CD1c-positive myeloid dendritic cell (primary cell): ENCODE data around the gene GSTCD.
"Not testable (repeated sequence)": the region's sequence is repeated elsewhere in the genome, so short reads cannot be mapped to it uniquely, and the experiment has no call there.

Experiments used
- DNase-seq: peaks from one replicate; pipeline ENCODE4 v3.0.0-alpha.2; 2016; ENCODE audit errors: extremely low spot score

Gene GSTCD

DNA sequence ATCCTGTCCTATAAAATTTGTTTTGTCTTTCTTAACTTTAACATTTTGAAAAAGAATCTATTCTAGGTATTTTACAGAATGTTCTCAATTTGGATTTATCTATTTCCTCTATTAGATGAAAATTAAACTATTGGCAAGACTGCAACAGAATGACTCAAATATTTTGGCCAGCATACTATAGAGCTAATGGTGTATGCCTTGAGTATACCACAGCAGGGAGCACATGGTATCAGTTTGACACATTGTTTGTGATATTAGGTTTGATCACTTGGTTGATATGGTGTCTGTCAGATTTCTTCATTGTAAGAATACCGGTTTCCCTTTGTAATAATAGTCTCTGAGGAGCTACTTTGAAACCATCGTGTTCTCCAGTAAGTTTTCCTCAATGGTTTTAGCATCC lies 98.9 kb downstream of the GSTCD start:
- no peak for DNase-seq

DNA sequence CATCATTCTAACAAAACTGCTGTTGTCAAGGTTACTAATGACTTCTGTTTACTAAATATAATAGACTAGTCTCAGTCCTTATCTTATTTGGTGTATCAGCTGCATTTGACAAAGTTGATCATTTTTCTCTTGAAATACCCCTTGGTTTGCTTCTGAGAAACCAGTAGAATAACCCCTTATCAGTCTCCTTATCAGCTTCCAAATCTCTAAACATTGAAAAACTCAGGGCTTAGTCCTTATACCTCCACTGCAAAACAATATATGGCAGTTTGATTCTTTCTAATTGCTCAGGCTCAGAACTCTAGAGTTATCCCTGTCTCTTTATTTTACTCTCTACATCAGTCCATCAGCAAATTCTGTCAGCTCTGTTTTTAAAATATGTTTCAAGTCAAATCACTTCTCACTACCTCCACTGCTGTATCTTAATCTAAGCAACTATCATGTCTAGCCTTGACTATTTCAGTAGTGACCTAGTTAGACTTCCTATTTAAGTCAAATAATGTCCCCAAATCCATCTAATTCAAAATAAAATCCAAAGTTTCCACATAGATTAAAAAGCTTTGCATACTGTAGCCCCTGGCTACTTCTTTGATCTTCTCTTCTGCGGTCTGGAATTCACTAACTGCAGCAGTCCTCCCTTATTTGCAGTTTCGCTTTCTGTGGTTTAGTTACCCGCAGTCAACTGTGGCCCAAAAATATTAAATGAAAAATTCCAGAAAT lies 99.6 kb downstream of the GSTCD start:
- DNase-seq: no peak

DNA sequence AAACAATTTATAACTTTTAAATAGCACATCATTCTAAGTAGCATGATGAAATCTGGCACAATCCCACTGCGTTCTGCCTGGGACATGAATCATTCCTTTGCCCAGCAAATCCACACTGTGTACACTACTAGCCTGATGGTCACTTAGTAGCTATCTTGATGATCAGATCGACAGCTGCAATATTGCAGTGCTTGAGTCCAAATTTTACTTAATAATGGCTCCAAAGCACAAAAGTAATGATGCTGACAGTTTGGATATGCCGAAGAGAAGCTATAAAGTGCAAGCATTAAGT lies 100.1 kb downstream of the GSTCD start:
- DNase-seq: no peak

DNA sequence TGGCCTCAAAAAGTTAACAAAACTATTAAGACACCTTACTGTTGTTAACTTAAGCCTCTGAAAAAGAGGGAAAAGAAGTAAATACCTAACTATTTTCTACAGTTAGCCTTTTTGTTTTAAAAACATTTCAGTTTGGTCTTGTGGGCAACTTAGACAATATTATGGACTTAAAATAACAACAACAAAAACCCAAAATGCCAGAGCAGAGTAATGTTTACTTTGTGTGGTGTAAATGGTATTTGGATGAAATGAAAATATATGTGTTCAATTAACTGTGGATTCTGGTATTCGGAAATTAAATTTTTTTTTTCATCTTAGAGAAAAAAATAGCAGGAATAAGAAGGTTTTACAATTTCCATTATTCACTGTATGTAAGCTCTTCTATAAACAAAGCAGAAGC lies 107.1 kb downstream of the GSTCD start:
- DNase-seq: no peak

DNA sequence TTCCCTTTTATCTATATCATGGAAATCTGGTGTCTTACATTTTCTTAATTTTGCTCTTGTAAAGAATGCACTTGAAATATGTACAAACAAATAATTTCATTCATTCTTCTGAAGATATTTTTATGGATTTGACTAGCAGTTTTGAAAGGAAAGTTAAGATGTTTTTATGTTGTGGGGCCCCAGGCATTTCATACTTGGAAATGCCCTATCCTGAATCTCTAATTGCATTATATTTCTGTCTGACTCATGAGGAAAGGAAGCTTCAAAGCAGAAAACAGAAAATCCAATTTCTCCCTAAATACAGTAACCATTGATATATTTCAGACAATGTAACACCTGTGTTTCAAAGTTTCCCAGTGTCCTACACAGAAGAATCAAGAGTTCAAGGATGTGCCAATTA lies 113.5 kb downstream of the GSTCD start:
- DNase-seq: no peak

DNA sequence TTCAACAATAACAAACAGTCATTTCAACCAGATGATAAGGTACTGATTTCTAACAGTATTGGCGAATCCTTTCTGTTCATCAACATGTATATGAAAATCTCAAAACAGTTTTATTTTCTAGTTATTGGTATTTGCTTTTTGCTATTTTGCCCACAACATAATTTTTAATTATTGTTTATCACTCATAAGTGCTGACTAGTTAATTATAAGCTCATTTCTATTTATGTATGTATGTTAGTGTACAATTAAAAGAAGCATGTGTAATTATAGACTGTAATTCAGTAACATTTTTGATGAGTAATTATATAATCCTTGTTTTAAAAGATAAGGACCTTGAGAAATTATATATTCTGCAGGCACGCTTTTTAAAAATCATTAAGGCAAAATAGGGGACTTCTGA lies 119.5 kb downstream of the GSTCD start:
- no peak for DNase-seq

DNA sequence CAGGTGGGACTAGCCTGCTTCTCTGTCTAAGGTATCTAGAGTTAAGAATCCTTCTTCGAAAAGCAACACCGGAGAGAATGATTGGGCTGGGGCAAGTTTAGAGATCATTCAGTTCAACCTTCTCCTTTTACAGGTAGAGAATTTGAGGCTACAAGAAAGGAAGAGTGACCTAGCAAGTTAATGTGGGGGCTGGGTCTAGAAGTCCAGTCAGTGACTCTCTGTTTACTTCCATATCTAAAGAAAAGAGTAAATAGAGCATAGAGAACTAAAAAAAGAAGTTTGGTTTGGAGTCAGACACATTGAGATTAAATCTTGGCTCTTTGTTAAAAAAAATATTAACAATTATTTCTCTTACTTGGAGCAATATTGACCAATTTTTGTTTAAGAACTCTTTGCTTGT lies 122.6 kb downstream of the GSTCD start:
- DNase-seq: no peak

DNA sequence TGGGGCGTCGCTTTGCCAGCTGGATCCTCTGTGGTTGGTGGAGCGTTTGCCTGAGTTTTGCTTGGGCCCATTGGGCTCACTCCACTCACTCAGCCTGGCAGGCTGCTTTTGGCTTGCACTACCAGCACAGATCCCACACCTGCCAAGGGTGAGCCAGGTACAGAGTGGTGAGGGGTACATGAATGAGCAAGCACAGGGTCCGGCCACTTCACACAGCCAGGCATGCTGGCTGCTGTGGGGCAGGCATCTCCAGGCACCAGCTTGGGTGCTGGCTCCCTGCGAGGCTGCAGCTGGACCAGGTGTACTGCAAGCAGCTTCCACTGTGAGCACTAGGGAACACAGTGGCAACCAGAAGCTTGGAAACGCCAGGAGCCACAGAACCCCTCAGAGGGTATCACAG lies 126.6 kb downstream of the GSTCD start:
- no peak for DNase-seq

DNA sequence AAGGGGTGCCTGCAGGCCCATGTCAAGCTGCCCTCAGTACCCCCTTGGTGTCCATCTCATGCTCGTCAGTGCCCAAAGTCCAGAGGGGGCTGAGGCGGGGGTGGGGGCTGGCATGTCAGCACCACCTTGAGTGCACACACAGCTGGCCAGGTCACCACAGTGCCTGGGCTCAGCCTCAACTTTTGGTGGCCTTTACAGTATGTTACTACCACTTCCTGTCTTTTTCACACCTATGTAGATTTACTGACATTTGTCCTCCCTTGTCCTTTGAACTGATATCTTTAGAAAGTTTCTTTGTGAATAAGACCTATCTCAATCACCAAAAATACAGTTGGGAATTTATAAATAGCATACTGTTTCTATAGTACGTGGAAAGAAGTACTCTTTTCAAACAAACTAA lies 128.0 kb downstream of the GSTCD start:
- no peak for DNase-seq

DNA sequence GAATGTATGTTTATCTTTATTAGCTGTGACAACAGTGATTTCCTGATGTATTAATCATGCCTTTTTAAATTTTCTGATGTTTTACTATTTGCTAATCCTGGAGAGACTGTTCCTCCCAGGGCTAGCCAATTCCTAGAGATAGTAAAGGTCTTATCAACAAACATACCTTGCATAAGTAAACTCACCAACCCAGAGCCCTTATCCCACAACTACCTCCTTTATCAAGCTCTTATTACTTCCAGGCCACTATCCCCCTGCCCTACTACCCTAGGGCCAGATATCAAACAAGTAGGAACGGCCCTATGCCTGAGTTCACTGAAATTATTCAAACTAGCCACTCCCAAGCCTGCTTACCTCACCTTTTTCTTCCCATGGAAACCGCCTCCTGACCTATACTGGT lies 128.5 kb downstream of the GSTCD start:
- DNase-seq: no peak

DNA sequence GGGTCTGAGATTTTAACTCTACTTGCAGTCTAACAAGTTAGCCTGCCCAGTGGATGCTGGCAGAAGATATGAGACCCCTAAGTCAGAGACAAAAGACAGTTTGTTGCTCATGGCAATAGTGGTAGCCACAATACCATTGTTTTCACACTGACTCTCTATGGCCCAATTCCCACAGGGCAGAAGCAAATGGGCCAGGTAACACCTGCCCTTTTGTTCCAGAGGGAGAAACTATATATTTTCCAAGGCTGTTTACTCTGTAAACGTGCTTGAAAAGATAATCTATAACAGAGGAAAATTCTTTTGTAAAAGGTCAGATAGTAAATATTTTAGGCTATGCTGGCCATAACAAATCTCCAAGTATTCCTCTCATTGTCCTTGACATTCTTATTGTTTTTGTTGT lies 129.5 kb downstream of the GSTCD start:
- DNase-seq: no peak

DNA sequence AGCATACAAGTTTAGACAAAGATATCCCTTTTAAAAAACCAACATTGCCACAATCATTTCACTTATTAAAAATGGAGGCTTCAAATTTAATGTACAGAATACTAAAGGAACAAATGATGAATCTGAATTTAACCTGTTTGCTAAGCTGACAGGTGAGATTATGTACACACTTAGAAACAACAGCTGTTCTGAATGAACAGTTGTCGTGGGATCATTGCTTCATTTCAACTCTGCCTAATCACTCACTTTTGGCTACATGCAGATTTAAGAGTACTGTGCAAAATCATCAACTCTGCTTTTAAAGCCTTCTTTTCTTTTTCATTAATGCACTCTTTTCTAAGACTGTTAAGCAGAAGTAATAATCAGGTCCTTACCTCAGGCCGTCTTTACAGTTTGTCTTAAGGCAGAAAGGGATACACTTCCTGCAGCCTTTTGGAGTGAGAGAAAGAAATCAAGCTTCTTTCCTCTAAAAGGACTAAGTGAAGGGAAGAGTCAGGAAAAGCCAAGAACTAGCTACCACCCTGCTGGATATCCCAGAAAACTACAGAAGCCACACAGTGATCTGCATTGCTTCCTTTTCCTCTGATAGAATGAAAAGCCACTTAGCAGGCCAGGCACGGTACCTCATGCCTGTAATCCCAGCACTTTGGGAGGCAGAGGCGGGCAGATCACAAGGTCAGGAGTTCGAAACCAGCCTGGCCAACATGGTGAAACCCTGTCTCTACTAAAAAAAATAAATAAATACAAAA lies 132.0 kb downstream of the GSTCD start:
- DNase-seq: no peak

DNA sequence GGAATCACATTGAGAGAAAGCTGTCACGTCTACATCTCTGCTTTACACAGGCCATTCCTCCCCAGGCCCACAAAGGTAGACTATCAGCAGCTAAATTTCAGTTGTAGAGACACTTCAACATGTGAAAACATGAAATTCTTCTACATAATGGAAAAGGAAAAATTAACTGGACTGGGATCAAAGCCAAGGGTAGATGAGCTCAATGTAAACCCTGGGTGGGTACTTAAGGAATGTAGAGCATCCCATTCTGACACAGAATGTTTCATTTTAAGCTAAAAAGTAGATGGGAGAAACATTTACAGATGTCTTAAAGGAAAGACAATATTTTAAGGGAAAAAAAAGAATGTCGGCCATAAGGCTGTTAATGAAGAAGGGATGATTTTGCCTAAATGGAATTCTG lies 135.4 kb downstream of the GSTCD start:
- no peak for DNase-seq

DNA sequence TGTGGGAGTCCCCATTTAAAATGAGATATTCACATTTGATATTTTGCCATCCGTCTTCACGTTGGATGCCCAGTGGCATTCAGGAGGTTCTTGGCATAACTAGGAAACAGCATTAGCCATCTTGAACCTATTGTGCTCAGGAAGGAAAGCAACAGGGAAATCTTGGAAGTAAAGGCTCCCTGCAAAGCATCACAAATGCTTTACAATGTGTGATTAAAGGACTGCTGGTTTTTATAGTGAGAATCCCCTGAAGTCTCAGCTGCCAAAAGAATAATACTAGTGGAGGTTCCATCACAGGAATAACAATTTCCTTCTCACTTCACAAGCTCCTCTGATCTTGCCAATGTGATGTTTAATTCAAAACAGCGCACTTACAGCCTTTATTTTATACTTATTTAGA lies 137.0 kb downstream of the GSTCD start:
- no peak for DNase-seq

DNA sequence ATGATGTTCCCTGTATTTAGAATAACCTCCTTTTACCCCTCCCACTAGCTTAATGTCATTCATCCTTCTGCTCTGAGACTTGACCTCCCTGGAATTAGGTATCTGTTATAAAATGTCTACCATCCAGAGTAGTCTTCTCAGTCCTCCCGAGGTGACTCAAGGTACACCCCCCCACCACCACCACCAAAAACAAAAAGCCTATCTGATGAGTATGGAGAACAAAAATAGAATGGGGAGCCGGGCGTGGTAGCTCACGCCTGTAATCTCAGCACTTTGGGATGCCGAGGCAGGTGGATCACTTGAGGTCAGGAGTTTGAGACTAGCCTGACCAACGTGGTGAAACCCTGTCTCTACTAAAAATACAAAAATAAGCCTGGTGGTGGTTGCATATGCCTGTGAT lies 139.8 kb downstream of the GSTCD start:
- DNase-seq: not testable (repeated sequence)

DNA sequence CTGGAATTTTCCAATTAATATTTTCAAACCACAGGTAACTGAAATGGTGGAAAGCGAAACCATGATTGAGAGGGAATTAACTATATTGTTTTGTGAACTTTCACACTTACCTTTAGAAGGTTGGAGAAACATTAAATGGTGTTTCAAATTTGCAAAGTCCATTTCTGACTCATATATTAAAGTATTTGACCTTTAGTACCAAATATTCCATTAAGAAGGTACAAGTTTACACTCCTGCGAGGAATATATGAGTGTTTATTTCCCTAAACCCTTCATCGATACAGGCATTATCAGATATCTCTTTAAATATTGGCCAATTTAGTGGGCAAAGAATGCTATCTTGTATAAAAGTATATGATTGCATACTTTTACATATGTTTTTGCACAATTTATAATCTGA lies 142.6 kb downstream of the GSTCD start:
- DNase-seq: no peak

DNA sequence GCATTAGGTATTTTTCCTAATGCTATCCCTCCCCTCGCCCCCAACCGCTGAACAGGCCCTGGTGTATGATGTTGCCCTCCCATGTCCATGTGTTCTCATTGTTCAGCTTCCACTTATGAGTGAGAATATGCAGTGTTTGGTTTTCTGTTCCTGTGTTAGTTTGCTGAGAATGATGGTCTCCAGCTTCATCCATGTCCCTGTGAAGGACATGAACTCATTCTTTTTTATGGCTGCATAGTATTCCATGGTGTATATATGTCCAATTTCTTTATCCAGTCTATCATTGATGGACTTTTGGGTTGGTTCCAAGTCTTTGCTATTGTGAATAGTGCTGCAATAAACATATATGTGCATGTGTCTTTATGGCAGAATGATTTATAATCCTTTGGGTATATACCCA lies 143.6 kb downstream of the GSTCD start:
- DNase-seq: not testable (repeated sequence)

DNA sequence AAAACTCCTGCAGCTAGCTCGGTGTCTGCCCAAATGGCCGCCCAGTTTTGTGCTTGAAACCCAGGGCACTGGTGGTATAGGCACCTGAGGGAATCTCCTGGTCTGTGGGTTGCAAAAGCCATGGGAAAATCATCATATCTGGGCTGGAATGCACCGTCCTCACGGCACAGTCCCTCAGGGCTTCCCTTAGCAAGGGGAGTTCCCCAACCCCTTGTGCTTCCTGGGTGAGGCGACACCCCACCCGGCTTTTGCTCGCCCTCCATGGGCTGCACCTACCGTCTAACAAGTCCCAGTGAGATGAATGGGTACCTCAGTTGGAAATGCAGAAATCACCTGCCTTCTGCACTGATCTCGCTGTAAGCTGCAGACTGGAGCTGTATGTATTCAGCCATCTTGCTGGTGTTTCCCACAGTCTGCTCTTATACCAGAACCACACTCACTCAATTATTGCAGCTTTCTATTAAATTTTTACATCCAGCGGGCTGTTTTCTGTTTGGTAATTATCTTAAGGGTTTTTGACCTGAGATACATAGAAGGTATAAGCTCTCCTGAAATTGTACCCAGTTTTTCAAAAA lies 150.0 kb downstream of the GSTCD start:
- no peak for DNase-seq

DNA sequence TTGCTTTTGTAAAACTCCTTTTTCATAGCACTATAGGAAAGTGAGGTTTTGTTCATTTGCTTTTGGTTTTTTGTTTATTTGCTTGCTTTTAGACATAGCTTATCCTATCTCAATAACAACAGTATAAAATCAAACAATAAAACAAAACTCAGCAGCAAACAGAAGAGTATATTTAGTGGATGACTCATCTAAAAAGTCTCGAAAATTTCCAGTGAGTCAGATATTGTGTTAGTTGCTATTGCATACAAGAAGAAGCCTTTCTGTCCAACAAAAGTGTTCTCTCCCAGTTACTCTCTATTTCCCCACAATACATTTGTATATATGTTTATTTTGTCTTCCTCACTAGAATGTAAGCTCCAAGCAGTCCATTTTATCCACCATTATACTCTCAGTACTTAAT lies 150.6 kb downstream of the GSTCD start:
- no peak for DNase-seq

DNA sequence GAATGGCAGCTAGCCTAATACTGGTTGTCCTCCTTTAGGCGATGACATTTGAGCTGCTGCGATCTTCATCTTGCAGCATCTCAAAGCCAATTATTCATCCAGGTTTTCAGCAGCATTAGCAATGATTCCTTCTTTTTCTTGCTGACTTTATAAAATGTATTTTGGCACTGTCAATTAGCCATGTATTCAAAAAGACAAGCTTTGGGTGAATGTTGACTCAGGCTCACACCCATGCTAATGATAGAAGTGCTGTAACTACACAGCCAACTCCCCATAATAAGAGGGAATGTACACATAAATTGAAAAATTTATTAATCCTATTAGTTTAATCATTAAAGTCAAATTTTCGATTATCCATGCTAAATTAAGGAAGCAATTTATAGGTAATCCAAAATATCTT lies 162.4 kb downstream of the GSTCD start:
- DNase-seq: no peak

DNA sequence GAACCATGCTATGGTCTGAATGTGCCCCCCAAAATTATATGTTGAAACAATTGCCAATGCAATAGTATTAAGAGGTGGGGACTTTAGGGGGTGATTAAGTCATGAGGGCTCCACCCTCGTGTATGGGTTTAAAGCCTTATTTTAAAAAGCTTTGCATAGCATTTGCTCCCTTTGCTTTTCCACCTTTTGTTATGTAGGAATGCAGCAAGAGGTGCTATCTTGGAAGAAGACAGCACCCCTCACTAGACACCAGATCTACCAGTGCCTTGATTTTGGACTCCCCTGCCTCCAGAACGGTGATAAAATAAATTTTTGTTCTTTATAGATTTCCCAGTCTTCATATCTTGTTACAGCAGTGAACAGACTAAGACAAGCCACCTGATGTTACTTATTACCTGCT lies 163.4 kb downstream of the GSTCD start:
- DNase-seq: no peak

DNA sequence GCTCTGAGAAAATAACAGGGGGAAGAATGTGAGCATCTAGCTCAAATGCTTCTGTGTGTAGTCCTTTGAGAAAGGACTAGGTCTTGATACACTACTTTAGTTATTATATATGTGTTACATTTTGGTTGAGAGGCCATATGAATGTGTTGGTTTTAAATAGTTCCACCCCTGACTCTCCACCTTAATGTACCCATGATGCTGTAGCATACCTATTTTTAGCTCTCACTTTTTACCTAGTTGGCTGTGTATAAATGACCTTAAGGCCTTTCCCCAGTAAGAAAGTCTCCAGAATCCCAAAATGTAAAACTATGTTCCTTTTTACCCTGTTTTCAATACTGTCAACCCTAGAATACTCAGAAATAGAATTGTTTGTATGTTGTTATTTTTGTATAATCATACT lies 166.6 kb downstream of the GSTCD start:
- DNase-seq: no peak

DNA sequence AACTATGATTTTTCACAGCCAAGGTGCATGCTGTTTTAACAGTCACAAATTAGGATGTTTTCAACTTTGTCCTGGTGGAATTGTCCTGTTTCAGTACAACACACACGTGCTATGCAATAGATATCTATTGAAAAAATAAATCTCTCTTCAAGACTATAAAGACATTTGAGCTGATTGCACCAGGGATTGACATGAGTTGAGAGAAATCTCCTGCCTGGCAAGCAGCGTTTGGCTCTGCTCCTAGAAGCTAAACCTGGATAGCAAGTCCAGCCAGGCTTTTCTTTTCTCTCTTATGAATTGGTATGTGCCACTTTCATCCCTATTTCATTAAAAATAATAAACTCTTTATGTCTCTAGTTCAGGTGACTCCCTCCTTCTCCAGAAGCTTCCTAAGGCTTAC lies 170.1 kb downstream of the GSTCD start:
- DNase-seq: no peak

DNA sequence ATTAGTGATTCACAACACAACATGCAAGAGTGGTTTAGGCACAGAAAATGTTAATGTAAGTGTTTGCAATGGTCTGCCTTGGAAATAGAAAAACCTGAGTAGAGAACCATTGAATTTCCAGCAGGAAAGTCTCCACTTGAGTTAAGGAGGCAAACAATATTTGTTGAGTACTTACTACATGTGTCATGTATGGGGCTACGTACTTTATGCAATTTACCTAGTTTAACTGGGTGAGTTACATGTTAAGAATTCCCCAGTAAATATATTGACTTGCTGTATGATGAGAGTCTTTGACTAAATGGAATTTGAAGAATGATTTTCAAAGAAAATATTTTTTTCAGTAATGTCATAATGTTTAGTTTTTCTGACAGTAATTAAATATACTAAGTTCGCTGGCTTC lies 178.9 kb downstream of the GSTCD start:
- DNase-seq: no peak
